IPS-18c (cell line): ENCODE data around the gene CBFA2T2.
"Not testable (repeated sequence)": the region's sequence is repeated elsewhere in the genome, so short reads cannot be mapped to it uniquely, and the experiment has no call there.

Experiments
- H3K4me3 ChIP-seq: 2 replicates; pipeline ENCODE4 v1.7.0; 2013; ENCODE audit warnings: low read depth, mild to moderate bottlenecking, low read length, moderate library complexity; ENCODE audit not compliant: insufficient read depth
- H3K9me3 ChIP-seq: one replicate; pipeline ENCODE4 v1.6.1; 2013; ENCODE audit warnings: mild to moderate bottlenecking, low read length, moderate library complexity; ENCODE audit not compliant: control insufficient read depth, insufficient read depth

The CBFA2T2 gene

DNA sequence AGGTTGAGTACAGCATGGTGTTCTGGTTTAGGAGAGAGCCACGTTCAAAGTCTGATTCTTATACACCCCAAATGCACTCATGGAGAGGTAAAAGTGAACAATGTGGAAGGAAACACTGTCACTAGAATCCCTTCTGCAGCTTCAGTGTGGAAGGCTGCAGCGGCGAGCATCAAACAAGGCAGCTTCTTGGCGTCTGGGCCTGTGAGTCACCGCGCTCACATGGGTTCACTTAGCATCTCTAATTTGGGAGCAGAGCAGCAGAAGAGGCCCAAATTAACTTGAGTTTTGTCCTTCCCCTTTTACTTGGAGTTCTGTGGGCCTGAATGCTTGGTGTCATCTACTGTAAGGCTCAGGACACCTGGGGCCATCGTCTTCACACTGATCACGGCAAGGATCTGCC lies 207.2 kb downstream of the CBFA2T2 start:
- Histone ChIP-seq H3K4me3 (no peak overlapping the region), H3K9me3 (peaks cover 7% of the 10 kb centered on the region)

DNA sequence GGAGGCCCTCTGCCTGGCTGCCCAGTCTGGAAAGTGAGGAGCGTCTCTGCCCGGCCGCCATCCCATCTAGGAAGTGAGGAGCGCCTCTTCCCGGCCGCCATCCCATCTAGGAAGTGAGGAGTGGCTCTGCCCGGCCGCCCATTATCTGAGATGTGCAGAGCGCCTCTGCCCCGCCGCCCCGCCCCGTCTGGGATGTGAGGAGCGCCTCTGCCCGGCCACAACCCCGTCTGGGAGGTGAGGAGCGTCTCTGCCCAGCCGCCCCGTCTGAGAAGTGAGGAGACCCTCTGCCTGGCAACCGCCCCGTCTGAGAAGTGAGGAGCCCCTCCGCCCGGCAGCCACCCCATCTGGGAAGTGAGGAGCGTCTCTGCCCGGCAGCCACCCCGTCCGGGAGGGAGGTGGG lies 209.1 kb downstream of the CBFA2T2 start:
- not testable (repeated sequence) for H3K9me3 ChIP-seq, H3K4me3 ChIP-seq
